H1 (cell line): ENCODE measurements around the gene RGS3. TPM values are rescaled to one million over a fixed set of nuclear protein-coding genes. Genes with fewer than 3 reads are reported as not detected.

Experiments used
- BRCA1 ChIP-seq: IDR thresholded peaks from 2 replicates; pipeline ENCODE4 v1.6.1; 2012; ENCODE audit warnings: low read depth, low read length, improper control_type of control experiment
- CHD7 ChIP-seq: fragments of 300-600 bp; sonication (generic); IDR thresholded peaks from 2 replicates; pipeline ENCODE4 v1.7.1; 2012; ENCODE audit warnings: low read length, moderate library complexity, mild to moderate bottlenecking, inconsistent platforms; ENCODE audit not compliant: insufficient replicate concordance
- EZH2 ChIP-seq: fragments of 200-600 bp; sonication (generic); IDR thresholded peaks from 2 replicates; pipeline ENCODE4 v1.7.1; 2012; ENCODE audit warnings: low read depth, mild to moderate bottlenecking, moderate library complexity, low read length, inconsistent platforms; ENCODE audit not compliant: severe bottlenecking
- FOSL1 ChIP-seq: IDR thresholded peaks from 2 replicates; pipeline ENCODE4 v1.6.1; 2011; ENCODE audit warnings: mild to moderate bottlenecking, low read depth, low read length, moderate library complexity; ENCODE audit not compliant: insufficient read depth
- HDAC6 ChIP-seq: IDR thresholded peaks from one replicate; pipeline ENCODE4 v1.7.1; 2012; ENCODE audit warnings: low read depth, mild to moderate bottlenecking, inconsistent platforms, low read length, moderate library complexity
- JUND ChIP-seq: IDR thresholded peaks from 2 replicates; pipeline ENCODE4 v1.6.1; 2011; ENCODE audit warnings: mild to moderate bottlenecking, improper control_type of control experiment, low read length
- KDM1A ChIP-seq: fragments of 200-600, 300-600 bp; sonication (generic); IDR thresholded peaks from 2 replicates; pipeline ENCODE4 v1.7.1; 2016; ENCODE audit warnings: mild to moderate bottlenecking, low read length, borderline replicate concordance
- PHF8 ChIP-seq: fragments of 200-600 bp; sonication (generic); conservative IDR thresholded peaks from 2 replicates; pipeline ENCODE4 v1.7.1; 2012; ENCODE audit warnings: low read depth, mild to moderate bottlenecking, inconsistent platforms, low read length, moderate library complexity
- SP2 ChIP-seq: IDR thresholded peaks from 2 replicates; pipeline ENCODE4 v1.6.1; 2012; ENCODE audit warnings: mild to moderate bottlenecking, low read length, inconsistent platforms
- SP4 ChIP-seq: IDR thresholded peaks from 2 replicates; pipeline ENCODE4 v1.6.1; 2012; ENCODE audit warnings: low read length, inconsistent platforms
- TBP ChIP-seq: IDR thresholded peaks from 2 replicates; pipeline ENCODE4 v1.6.1; 2011; ENCODE audit warnings: low read depth, low read length, improper control_type of control experiment
- polyA plus RNA-seq, 7 experiments: library from polyadenylated mRNA; depleted of rRNA in 3 of 7; stranded (reverse) in 5 of 7; unstranded in 2 of 7; fragments of >200 nt in 5 of 7; fragments of 200-250 nt in 2 of 7; gene quantifications; 1 replicate in 5 of 7; 2 replicates in 1 of 7; 4 replicates in 1 of 7; pipeline versions ENCODE4 v1.2.1 to v1.2.3, GENCODE V29; 2011 to 2013; ENCODE audit warnings: missing spikeins in 2 of 7, mixed read lengths in 2 of 7
- total RNA-seq: library from RNA; stranded (reverse); fragmentation: NEBNext Ultra II Directional; extraction: Animal tissue kit (Norgen Biotek cat#: 25700); gene quantifications from 2 replicates; pipeline ENCODE4 v1.2.1, GENCODE V29; 2021

Gene RGS3
- total and polyA plus RNA-seq, 2 of the 8 experiments (the other 6 are each of a cell fraction or from before 2014, with no cell fraction given): 12.6 to 18.2 TPM

- TF ChIP-seq CHD7 (no peak), HDAC6 (no peak), SP2 (no peak), PHF8 (no peak), SP4 (no peak), JUND (no peak), KDM1A (no peak), TBP (no peak), FOSL1 (no peak), BRCA1 (no peak), EZH2 (no peak)
Observed at GRCh38 chr9:113499876-113500497, 36.5 kb downstream of the RGS3 start (continued).
